ENCODE results near the gene PRR15. TPM values are rescaled to one million over a fixed set of nuclear protein-coding genes. Genes with fewer than 3 reads are reported as not detected.
"Not testable (repeated sequence)": the region's sequence is repeated elsewhere in the genome, so short reads cannot be mapped to it uniquely, and the experiment has no call there.

Gene PRR15
- total RNA-seq, 1 donor from 2014 or later: 0.77 TPM

GRCh38 chr7:29523728-29524127 is 39.9 kb upstream of the PRR15 start:
- Histone ChIP-seq H3K4me1 (peaks cover 2% of the 10 kb centered on the region), H2AFZ (replicated peaks) (no peak overlapping the region), H3K9ac (no peak overlapping the region), H3F3A (ENCODE audit: low read depth) (no peaks in the 10 kb centered on the region), H3K27ac (no peak overlapping the region), H3K27me3 (no peaks in the 10 kb centered on the region), H3K79me2 (ENCODE audit: low read depth) (no peaks in the 10 kb centered on the region), H3K4me3 (no peak overlapping the region), H3K9me3 (ENCODE audit: low read depth) (no peaks in the 10 kb centered on the region), H3K4me2 (no peak overlapping the region), H4K20me1 (ENCODE audit: low read depth) (no peaks in the 10 kb centered on the region), H3K36me3 (no peaks in the 10 kb centered on the region)
- Mint-ChIP-seq H3K27me3 (ENCODE audit: insufficient read depth, low read depth) (peaks cover 3% of the 10 kb centered on the region), H3K27ac (no peak overlapping the region), H3K36me3 (no peaks in the 10 kb centered on the region), H3K4me3 (no peak overlapping the region), H3K4me1 (no peaks in the 10 kb centered on the region), H3K9me3 (peaks cover 16% of the 10 kb centered on the region)
- TF ChIP-seq EZH2phosphoT487 (IDR thresholded peaks at IDR 0.05): no peak
- TF ChIP-seq EZH2 (IDR thresholded peaks at IDR 0.05): no peak
- TF ChIP-seq CTCF (IDR thresholded peaks at IDR 0.05): no peak
- DNase-seq (ENCODE audit: low spot score): no peak

GRCh38 chr7:29527505-29528108 is 36.0 kb upstream of the PRR15 start:
- Histone ChIP-seq H3K4me2 (no peak overlapping the region), H3F3A (ENCODE audit: low read depth) (no peaks in the 10 kb centered on the region), H3K9ac (no peak overlapping the region), H3K27me3 (no peaks in the 10 kb centered on the region), H4K20me1 (ENCODE audit: low read depth) (no peaks in the 10 kb centered on the region), H3K36me3 (no peaks in the 10 kb centered on the region), H3K4me1 (peaks cover 5% of the 10 kb centered on the region), H3K27ac (no peak overlapping the region), H3K9me3 (ENCODE audit: low read depth) (no peaks in the 10 kb centered on the region), H3K4me3 (no peak overlapping the region), H3K79me2 (ENCODE audit: low read depth) (no peaks in the 10 kb centered on the region), H2AFZ (replicated peaks) (no peak overlapping the region)
- Mint-ChIP-seq H3K4me3 (no peak overlapping the region), H3K9me3 (peaks cover 18% of the 10 kb centered on the region), H3K36me3 (no peaks in the 10 kb centered on the region), H3K4me1 (no peaks in the 10 kb centered on the region), H3K27ac (no peak overlapping the region), H3K27me3 (ENCODE audit: insufficient read depth, low read depth) (peaks cover 4% of the 10 kb centered on the region)
- no peak for DNase-seq (ENCODE audit: low spot score)
- TF ChIP-seq EZH2 (IDR thresholded peaks at IDR 0.05) (no peak), EZH2phosphoT487 (IDR thresholded peaks at IDR 0.05) (no peak), CTCF (IDR thresholded peaks at IDR 0.05) (no peak)

- not testable (repeated sequence) for H3K9me3 ChIP-seq (ENCODE audit: low read depth); H2AFZ ChIP-seq (replicated peaks); H3K4me1 Mint-ChIP-seq
These were observed 35.1 kb upstream of the PRR15 start for GRCh38 chr7:29528526-29528925.

GRCh38 chr7:29538389-29538788 is 25.2 kb upstream of the PRR15 start:
- H3K27me3 Mint-ChIP-seq (ENCODE audit: insufficient read depth, low read depth): no peaks in the 10 kb centered on the region
- H2AFZ ChIP-seq (replicated peaks): peak overlapping the region; percentile 61
- H3K4me1 Mint-ChIP-seq: no peaks in the 10 kb centered on the region
- H3K4me2 ChIP-seq: no peak overlapping the region
- H3K79me2 ChIP-seq (ENCODE audit: low read depth): no peaks in the 10 kb centered on the region
- peaks cover 8% of the 10 kb centered on the region for H3K9me3 Mint-ChIP-seq
- no peak overlapping the region for H3K4me3 Mint-ChIP-seq
- peaks cover 8% of the 10 kb centered on the region for H3K36me3 ChIP-seq
- TF ChIP-seq CTCF (IDR thresholded peaks at IDR 0.05) (peak; percentile 35), EZH2phosphoT487 (IDR thresholded peaks at IDR 0.05) (no peak), EZH2 (IDR thresholded peaks at IDR 0.05) (no peak)
- peaks cover 8% of the 10 kb centered on the region for H3K9me3 ChIP-seq (ENCODE audit: low read depth)
- H3K9ac ChIP-seq: no peak overlapping the region
- no peaks in the 10 kb centered on the region for H3K27me3 ChIP-seq
- H4K20me1 ChIP-seq (ENCODE audit: low read depth): no peaks in the 10 kb centered on the region
- no peak overlapping the region for H3K4me3 ChIP-seq
- peaks cover 5% of the 10 kb centered on the region for H3K4me1 ChIP-seq
- H3K36me3 Mint-ChIP-seq: no peaks in the 10 kb centered on the region
- H3F3A ChIP-seq (ENCODE audit: low read depth): no peaks in the 10 kb centered on the region
- peak; percentile 50 for DNase-seq (ENCODE audit: low spot score)
- no peak overlapping the region for H3K27ac Mint-ChIP-seq
- no peak overlapping the region for H3K27ac ChIP-seq

More at GRCh38 chr7:29528526-29528925, 35.1 kb upstream of the PRR15 start:
- not testable (repeated sequence) for H3K4me2 ChIP-seq; H3K4me1 ChIP-seq; H3F3A ChIP-seq (ENCODE audit: low read depth); H3K27ac Mint-ChIP-seq; H3K79me2 ChIP-seq (ENCODE audit: low read depth); H3K4me3 ChIP-seq; H3K36me3 ChIP-seq; H4K20me1 ChIP-seq (ENCODE audit: low read depth); DNase-seq (ENCODE audit: low spot score); H3K4me3 Mint-ChIP-seq; H3K36me3 Mint-ChIP-seq; H3K27ac ChIP-seq; H3K9ac ChIP-seq; H3K27me3 ChIP-seq; H3K27me3 Mint-ChIP-seq (ENCODE audit: insufficient read depth, low read depth)
- peaks cover 20% of the 10 kb centered on the region for H3K9me3 Mint-ChIP-seq

Measured in neural progenitor cell (in vitro differentiated cells).